NCI-H2171 treated with DMSO at 0.1 percent for 48 hours (cell line): ENCODE results near the gene SLC8A1.
"Not testable (repeated sequence)": the region's sequence is repeated elsewhere in the genome, so short reads cannot be mapped to it uniquely, and the experiment has no call there.

Source experiments
- DNase-seq: peaks from one replicate; lab custom pipeline; 2025; lab: John Stamatoyannopoulos, UW

The SLC8A1 gene

GRCh38 chr2:40103590-40103989, 348.3 kb downstream of the SLC8A1 start:
- no peak for DNase-seq

GRCh38 chr2:40103163-40103562, 348.7 kb downstream of the SLC8A1 start:
- DNase-seq = no peak

- DNase-seq = no peak
Measured at GRCh38 chr2:40102447-40102846, 349.4 kb downstream of the SLC8A1 start.

GRCh38 chr2:40101131-40101575, 350.7 kb downstream of the SLC8A1 start:
- no peak for DNase-seq

- no peak for DNase-seq
Measured at GRCh38 chr2:40100676-40101075, 351.2 kb downstream of the SLC8A1 start.

GRCh38 chr2:40098786-40099470, 353.0 kb downstream of the SLC8A1 start:
- no peak for DNase-seq

GRCh38 chr2:40097691-40098385, 354.1 kb downstream of the SLC8A1 start:
- no peak for DNase-seq

GRCh38 chr2:40096360-40096759, 355.5 kb downstream of the SLC8A1 start:
- DNase-seq = no peak

- DNase-seq = no peak
Measured at GRCh38 chr2:40095000-40095399, 356.9 kb downstream of the SLC8A1 start.

GRCh38 chr2:40094451-40094850, 357.4 kb downstream of the SLC8A1 start:
- DNase-seq = no peak

GRCh38 chr2:40093021-40093675, 358.7 kb downstream of the SLC8A1 start:
- DNase-seq = peak; percentile 44

- DNase-seq = no peak
Measured at GRCh38 chr2:40090044-40090443, 361.8 kb downstream of the SLC8A1 start.

GRCh38 chr2:40087927-40088326, 364.0 kb downstream of the SLC8A1 start:
- no peak for DNase-seq

GRCh38 chr2:40087434-40087833, 364.5 kb downstream of the SLC8A1 start:
- DNase-seq = no peak

GRCh38 chr2:40085786-40086185, 366.1 kb downstream of the SLC8A1 start:
- DNase-seq = no peak

GRCh38 chr2:40073336-40073735, 378.6 kb downstream of the SLC8A1 start:
- not testable (repeated sequence) for DNase-seq

GRCh38 chr2:40072442-40073232, 379.3 kb downstream of the SLC8A1 start:
- no peak for DNase-seq

- no peak for DNase-seq
Measured at GRCh38 chr2:40062381-40062780, 389.5 kb downstream of the SLC8A1 start.

GRCh38 chr2:40049781-40050180, 402.1 kb downstream of the SLC8A1 start:
- DNase-seq = no peak

GRCh38 chr2:40048506-40048905, 403.4 kb downstream of the SLC8A1 start:
- no peak for DNase-seq

GRCh38 chr2:40047406-40047805, 404.5 kb downstream of the SLC8A1 start:
- no peak for DNase-seq
